Fibroblast of lung (primary cell): ENCODE data around the gene CBX8. TPM values are rescaled to one million over a fixed set of nuclear protein-coding genes. Genes with fewer than 3 reads are reported as not detected.

Experiments
- DNase-seq, 2 donors: peaks; one replicate each; pipeline versions ENCODE4 v3.0.0 to v3.0.0-alpha.2; 2010; ENCODE audit warnings: low read depth in 2 of 2
- H2AFZ ChIP-seq: 2 replicates; pipeline ENCODE4 v1.5.1; 2012; ENCODE audit warnings: low read length, control low read depth, inconsistent platforms
- H3K27ac ChIP-seq: 2 replicates; pipeline ENCODE4 v1.5.1; 2011; ENCODE audit warnings: low read length, control low read depth; ENCODE audit not compliant: insufficient read depth
- H3K27me3 ChIP-seq: 2 replicates; pipeline ENCODE4 v1.5.1; 2011; ENCODE audit warnings: mild to moderate bottlenecking, low read length; ENCODE audit not compliant: control insufficient read depth, insufficient read depth
- H3K36me3 ChIP-seq: 2 replicates; pipeline ENCODE4 v1.5.1; 2011; ENCODE audit warnings: low read length; ENCODE audit not compliant: control insufficient read depth, insufficient read depth
- H3K4me1 ChIP-seq: 2 replicates; pipeline ENCODE4 v1.5.1; 2011; ENCODE audit warnings: low read length; ENCODE audit not compliant: control insufficient read depth, insufficient read depth; ENCODE audit errors: extremely low read depth
- H3K4me2 ChIP-seq: 2 replicates; pipeline ENCODE4 v1.5.1; 2011; ENCODE audit warnings: low read length, control low read depth; ENCODE audit not compliant: insufficient read depth; ENCODE audit errors: extremely low read depth
- H3K4me3 ChIP-seq, 4 experiments: fragments of 200-600 bp in 1 of 4; sonication (generic) in 1 of 4; replicated peaks in 1 of 4; 2 replicates each; pipeline ENCODE4 v1.5.1; 2011 to 2016; ENCODE audit warnings: low read length in 4 of 4, low read depth in 3 of 4, mild to moderate bottlenecking in 3 of 4, control low read depth in 2 of 4, inconsistent platforms in 1 of 4, mixed read lengths in 1 of 4; ENCODE audit not compliant: insufficient read depth in 1 of 4; ENCODE audit errors: control extremely low read depth in 1 of 4
- H3K79me2 ChIP-seq: 2 replicates; pipeline ENCODE4 v1.5.1; 2012; ENCODE audit warnings: mild to moderate bottlenecking, low read length, inconsistent platforms; ENCODE audit not compliant: control insufficient read depth, insufficient read depth
- H3K9ac ChIP-seq: 2 replicates; pipeline ENCODE4 v1.5.1; 2011; ENCODE audit warnings: mild to moderate bottlenecking, low read length, control low read depth; ENCODE audit not compliant: insufficient read depth
- H3K9me3 ChIP-seq: 2 replicates; pipeline ENCODE4 v1.5.1; 2012; ENCODE audit warnings: low read depth, low read length; ENCODE audit not compliant: control insufficient read depth, insufficient read depth
- H4K20me1 ChIP-seq: 2 replicates; pipeline ENCODE4 v1.5.1; 2011; ENCODE audit warnings: low read length; ENCODE audit not compliant: control insufficient read depth, insufficient read depth; ENCODE audit errors: extremely low read depth
- EZH2 ChIP-seq: IDR thresholded peaks from 2 replicates; pipeline ENCODE4 v1.5.1; 2012; ENCODE audit warnings: low read length, control low read depth, mild to moderate bottlenecking; ENCODE audit errors: missing control alignments
- polyA plus RNA-seq, 2 donors: library from polyadenylated mRNA; depleted of rRNA in 1 of 2; stranded (reverse) in 1 of 2; unstranded in 1 of 2; fragments of >200 nt; gene quantifications; 2 replicates each; pipeline ENCODE4 v1.2.1, GENCODE V29; 2011 to 2012; ENCODE audit warnings: missing spikeins in 1 of 2
- total RNA-seq: library from RNA; depleted of rRNA; stranded (reverse); fragments of >200 nt; gene quantifications from 2 replicates; pipeline ENCODE4 v1.2.1, GENCODE V29; 2014
- TF ChIP-seq, protein P1 (sequence below), 2 donors: IDR thresholded peaks in 1 of 2; conservative IDR thresholded peaks in 1 of 2; 1 replicate in 1 of 2; 2 replicates in 1 of 2; pipeline ENCODE4 v1.5.1; 2011 to 2012; ENCODE audit warnings: low read length in 2 of 2, control low read depth in 1 of 2, inconsistent platforms in 1 of 2, low read depth in 1 of 2, mild to moderate bottlenecking in 1 of 2

CBX8 gene
- total and polyA plus RNA-seq, 2 donors (not counting 1 experiment from before 2014, with no cell fraction given) = 0.19 to 4.0 TPM

DNA sequence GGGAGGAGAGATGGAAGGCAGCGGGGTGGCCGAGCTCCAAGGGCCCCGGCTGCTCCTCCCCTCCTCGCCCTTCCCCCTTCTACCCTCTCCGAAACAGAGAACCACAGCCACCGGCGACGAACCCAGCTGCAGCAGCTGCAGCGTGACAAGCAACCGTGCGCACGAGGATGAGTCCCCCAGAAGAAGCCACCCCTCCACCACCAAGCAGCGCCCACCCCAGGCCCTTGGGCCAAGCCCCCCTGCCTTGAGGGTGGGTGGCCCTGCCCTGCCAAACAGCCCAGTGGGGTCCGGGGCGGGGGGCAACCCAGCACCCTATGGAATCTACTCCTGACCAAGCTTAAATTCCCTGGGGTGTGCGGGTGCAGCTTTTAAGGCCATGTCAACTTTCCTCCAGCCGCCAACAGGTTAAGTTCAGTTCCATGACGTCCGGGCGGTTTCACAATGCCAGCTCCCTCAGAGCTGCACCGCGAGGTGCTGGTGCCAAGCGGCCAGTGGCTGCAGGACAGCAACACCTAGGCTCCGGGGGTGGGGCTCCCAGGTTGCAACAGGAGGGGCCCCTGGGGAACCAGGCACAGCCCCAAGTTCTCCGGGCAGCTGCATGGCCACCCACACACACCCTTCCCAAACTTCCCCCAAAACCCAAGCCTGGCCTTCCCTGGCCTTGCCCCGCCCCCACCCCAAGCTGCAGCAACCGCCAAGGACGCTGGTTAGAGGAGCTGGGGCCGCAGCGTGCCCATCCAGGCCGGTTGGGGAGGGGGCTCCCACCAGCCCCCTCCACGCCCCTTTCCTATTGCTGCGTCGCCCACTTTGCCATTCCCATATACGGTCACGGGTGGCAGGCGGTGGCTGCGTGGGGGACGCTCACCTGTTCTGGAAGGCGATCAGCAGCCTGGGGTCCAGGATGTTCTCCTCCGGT lies 40.4 kb upstream of the CBX8 start:
- H3K27ac ChIP-seq = peak overlapping the region; percentile 67

GRCh38 chr17:79836510-79836971 lies 39.7 kb upstream of the CBX8 start:
- Histone ChIP-seq H3K27me3 (peaks cover 16% of the 10 kb centered on the region), H3K36me3 (peaks cover 18% of the 10 kb centered on the region), H3K79me2 (peaks cover 13% of the 10 kb centered on the region), H4K20me1 (no peaks in the 10 kb centered on the region), H3K4me2 (peak overlapping the region; percentile 99), H3K27ac (no peak overlapping the region), H3K9me3 (no peaks in the 10 kb centered on the region), H3K4me3 (peak overlapping the region; percentile 21 to 91 (median 60)), H3K9ac (no peak overlapping the region), H2AFZ (no peak overlapping the region), H3K4me1 (peaks cover 18% of the 10 kb centered on the region)
- DNase-seq = peak in 1 of 2 donors; percentile 63
- TF ChIP-seq, protein P1, sequence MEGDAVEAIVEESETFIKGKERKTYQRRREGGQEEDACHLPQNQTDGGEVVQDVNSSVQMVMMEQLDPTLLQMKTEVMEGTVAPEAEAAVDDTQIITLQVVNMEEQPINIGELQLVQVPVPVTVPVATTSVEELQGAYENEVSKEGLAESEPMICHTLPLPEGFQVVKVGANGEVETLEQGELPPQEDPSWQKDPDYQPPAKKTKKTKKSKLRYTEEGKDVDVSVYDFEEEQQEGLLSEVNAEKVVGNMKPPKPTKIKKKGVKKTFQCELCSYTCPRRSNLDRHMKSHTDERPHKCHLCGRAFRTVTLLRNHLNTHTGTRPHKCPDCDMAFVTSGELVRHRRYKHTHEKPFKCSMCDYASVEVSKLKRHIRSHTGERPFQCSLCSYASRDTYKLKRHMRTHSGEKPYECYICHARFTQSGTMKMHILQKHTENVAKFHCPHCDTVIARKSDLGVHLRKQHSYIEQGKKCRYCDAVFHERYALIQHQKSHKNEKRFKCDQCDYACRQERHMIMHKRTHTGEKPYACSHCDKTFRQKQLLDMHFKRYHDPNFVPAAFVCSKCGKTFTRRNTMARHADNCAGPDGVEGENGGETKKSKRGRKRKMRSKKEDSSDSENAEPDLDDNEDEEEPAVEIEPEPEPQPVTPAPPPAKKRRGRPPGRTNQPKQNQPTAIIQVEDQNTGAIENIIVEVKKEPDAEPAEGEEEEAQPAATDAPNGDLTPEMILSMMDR (conservative IDR thresholded peaks at IDR 0.05 in 1 of 2, IDR thresholded peaks at IDR 0.05 in 1 of 2; ENCODE audit: low read depth in 1 of 2, low read length in 2 of 2) = no peak
- TF ChIP-seq EZH2 = no peak

More for the DNA sequence above, 40.4 kb upstream of the CBX8 start:
- Histone ChIP-seq H3K4me3 (peak overlapping the region; percentile 74 to 91 (median 80)), H3K27me3 (peaks cover 23% of the 10 kb centered on the region), H3K9ac (peak overlapping the region; percentile 23), H3K4me1 (peaks cover 18% of the 10 kb centered on the region), H2AFZ (no peak overlapping the region), H4K20me1 (no peaks in the 10 kb centered on the region), H3K4me2 (peak overlapping the region; percentile 99), H3K79me2 (peaks cover 13% of the 10 kb centered on the region), H3K9me3 (no peaks in the 10 kb centered on the region), H3K36me3 (peaks cover 18% of the 10 kb centered on the region)
- DNase-seq = peak; percentile 69 to 81
- TF ChIP-seq, protein P1 (conservative IDR thresholded peaks at IDR 0.05 in 1 of 2, IDR thresholded peaks at IDR 0.05 in 1 of 2; ENCODE audit: low read depth in 1 of 2, low read length in 2 of 2) = peak in 1 of 2 donors; percentile 34
- no peak for TF ChIP-seq EZH2

DNA sequence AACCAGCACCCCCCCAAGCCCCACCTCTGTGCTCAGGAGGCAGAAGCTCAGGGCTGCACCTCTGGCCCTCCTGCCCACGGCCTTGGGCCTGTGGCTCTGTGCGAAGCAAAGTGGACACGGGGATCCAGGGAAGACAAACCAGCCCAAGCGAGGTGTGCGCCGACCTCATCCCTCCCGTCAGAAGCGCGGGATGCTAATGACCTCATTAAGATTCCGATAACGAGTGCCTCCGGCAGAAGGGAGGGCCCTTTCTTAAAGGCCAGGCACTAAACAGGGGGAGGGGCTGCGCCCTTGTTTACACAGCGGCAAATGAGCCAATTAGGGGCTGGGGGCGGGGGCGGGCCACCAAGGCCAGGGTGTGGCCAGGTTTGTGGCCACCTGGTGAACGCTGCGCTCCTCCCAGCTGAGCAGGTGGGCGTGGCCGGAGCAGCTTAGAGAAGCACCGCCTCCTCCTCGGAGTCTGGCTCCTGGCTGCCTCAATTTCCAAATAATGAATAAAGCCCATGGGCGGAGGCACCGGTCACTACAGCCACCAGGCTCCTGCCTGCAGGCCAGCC lies 39.2 kb upstream of the CBX8 start:
- H2AFZ ChIP-seq = no peak overlapping the region
- H4K20me1 ChIP-seq = no peaks in the 10 kb centered on the region
- TF ChIP-seq EZH2 = no peak
- TF ChIP-seq, protein P1 (conservative IDR thresholded peaks at IDR 0.05 in 1 of 2, IDR thresholded peaks at IDR 0.05 in 1 of 2; ENCODE audit: low read depth in 1 of 2, low read length in 2 of 2) = no peak
- peaks cover 13% of the 10 kb centered on the region for H3K79me2 ChIP-seq
- H3K4me2 ChIP-seq = no peak overlapping the region
- peak overlapping the region in 1 of 4 experiments; percentile 74 for H3K4me3 ChIP-seq
- H3K9ac ChIP-seq = no peak overlapping the region
- peaks cover 11% of the 10 kb centered on the region for H3K27me3 ChIP-seq
- DNase-seq = no peak
- H3K9me3 ChIP-seq = no peaks in the 10 kb centered on the region
- H3K27ac ChIP-seq = no peak overlapping the region
- H3K36me3 ChIP-seq = peaks cover 18% of the 10 kb centered on the region
- H3K4me1 ChIP-seq = peaks cover 18% of the 10 kb centered on the region
